HG03378 (cell line): ENCODE results near the gene TTC28.

Source experiments
- ATAC-seq: cut with Tn5 transposase; IDR thresholded peaks from one replicate; pipeline ENCODE4 v1.9.1; 2021; ENCODE audit warnings: mild to moderate bottlenecking, moderate library complexity; ENCODE audit not compliant: unreplicated experiment

The TTC28 gene

GRCh38 chr22:28148816-28149465, 530.7 kb downstream of the TTC28 start:
- no peak for ATAC-seq

GRCh38 chr22:28147401-28147800, 532.2 kb downstream of the TTC28 start:
- no peak for ATAC-seq

- no peak for ATAC-seq
Observed at GRCh38 chr22:28146401-28147314, 533.0 kb downstream of the TTC28 start.

- no peak for ATAC-seq
Observed at GRCh38 chr22:28143961-28144745, 535.5 kb downstream of the TTC28 start.

- ATAC-seq = no peak
Observed at GRCh38 chr22:28143241-28143865, 536.3 kb downstream of the TTC28 start.

GRCh38 chr22:28142361-28142961, 537.2 kb downstream of the TTC28 start:
- ATAC-seq = no peak

GRCh38 chr22:28141614-28142013, 538.0 kb downstream of the TTC28 start:
- ATAC-seq = no peak

- no peak for ATAC-seq
Observed at GRCh38 chr22:28139961-28140360, 539.7 kb downstream of the TTC28 start.

GRCh38 chr22:28139516-28139915, 540.1 kb downstream of the TTC28 start:
- no peak for ATAC-seq

- ATAC-seq = no peak
Observed at GRCh38 chr22:28137036-28137435, 542.6 kb downstream of the TTC28 start.

GRCh38 chr22:28132466-28132865, 547.2 kb downstream of the TTC28 start:
- ATAC-seq = no peak

GRCh38 chr22:28129319-28129962, 550.2 kb downstream of the TTC28 start:
- no peak for ATAC-seq

GRCh38 chr22:28128827-28129226, 550.8 kb downstream of the TTC28 start:
- ATAC-seq = no peak

GRCh38 chr22:28125799-28126198, 553.8 kb downstream of the TTC28 start:
- no peak for ATAC-seq

- no peak for ATAC-seq
Observed at GRCh38 chr22:28123989-28124766, 555.5 kb downstream of the TTC28 start.

GRCh38 chr22:28120691-28121592, 558.7 kb downstream of the TTC28 start:
- ATAC-seq = no peak

- no peak for ATAC-seq
Observed at GRCh38 chr22:28118957-28119631, 560.5 kb downstream of the TTC28 start.

- ATAC-seq = no peak
Observed at GRCh38 chr22:28116219-28116673, 563.4 kb downstream of the TTC28 start.
